ENCODE results near the gene RAN. TPM values are rescaled to one million over a fixed set of nuclear protein-coding genes. Genes with fewer than 3 reads are reported as not detected.

RAN gene
- total and polyA plus RNA-seq, 9 of the 15 experiments (the other 6 are each of a cell fraction or from before 2014, with no cell fraction given): 1,687 to 3,820 (median 2,300) TPM

DNA sequence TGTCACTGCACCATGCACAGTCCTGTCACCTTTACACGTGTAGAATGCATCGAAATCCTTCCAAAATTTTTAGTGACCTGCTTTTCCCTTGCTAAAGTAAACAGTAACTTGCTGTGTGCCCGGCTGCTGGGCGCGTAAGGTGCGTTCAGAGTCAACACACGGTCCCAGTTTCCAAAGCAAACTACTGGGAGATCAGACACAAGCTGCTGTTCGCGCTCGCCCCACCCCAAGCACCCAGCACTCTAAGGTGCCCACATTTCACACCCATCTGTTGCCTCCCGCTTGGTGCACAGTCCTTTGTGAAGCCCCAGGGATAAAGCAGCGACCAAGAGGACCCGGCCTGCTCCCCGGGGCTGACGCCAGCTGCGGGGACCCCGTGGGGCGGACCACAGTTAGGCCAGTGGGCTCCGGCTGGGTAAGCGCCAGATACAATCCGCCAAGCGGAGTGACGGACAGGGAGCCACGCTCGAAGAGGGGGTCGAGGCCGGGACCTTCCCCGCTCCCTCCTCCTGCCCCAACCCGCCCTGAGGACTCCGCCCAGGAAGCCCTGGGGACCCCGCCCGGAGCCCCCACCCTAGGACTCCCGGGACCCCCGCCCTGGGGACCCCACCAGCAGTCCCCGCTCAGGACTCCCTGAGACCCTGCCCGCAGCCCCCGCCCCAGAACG is 33.4 kb upstream of the RAN start (continued):
- TF ChIP-seq ZNF280A (IDR thresholded peaks at IDR 0.05; ENCODE audit: low read depth, partially characterized antibody) (no peak), RFX7 (CRISPR knock-in tag; IDR thresholded peaks at IDR 0.05) (no peak), FOSL1 (tag; conservative IDR thresholded peaks at IDR 0.05) (no peak), CHAMP1 (IDR thresholded peaks at IDR 0.05) (no peak), RCOR1 (IDR thresholded peaks at IDR 0.05; ENCODE audit: borderline replicate concordance in 1 of 2, low read depth in 2 of 2, low read length in 2 of 2) (no peak), HNRNPL (IDR thresholded peaks at IDR 0.05; ENCODE audit: low read depth, low read length) (no peak), CREM (IDR thresholded peaks at IDR 0.05; ENCODE audit: low read depth) (no peak), BCOR (IDR thresholded peaks at IDR 0.05) (no peak), ILK (tag; IDR thresholded peaks at IDR 0.05; ENCODE audit: borderline replicate concordance, low read depth) (no peak), DIDO1 (tag; IDR thresholded peaks at IDR 0.05; ENCODE audit: low read depth) (no peak), ZBTB7A (IDR thresholded peaks at IDR 0.05; ENCODE audit: borderline replicate concordance, control insufficient read depth, low read depth, low read length) (peak; percentile 51; the same call in 1 of the 2 replicates)
- TF ChIP-seq, protein P1, sequence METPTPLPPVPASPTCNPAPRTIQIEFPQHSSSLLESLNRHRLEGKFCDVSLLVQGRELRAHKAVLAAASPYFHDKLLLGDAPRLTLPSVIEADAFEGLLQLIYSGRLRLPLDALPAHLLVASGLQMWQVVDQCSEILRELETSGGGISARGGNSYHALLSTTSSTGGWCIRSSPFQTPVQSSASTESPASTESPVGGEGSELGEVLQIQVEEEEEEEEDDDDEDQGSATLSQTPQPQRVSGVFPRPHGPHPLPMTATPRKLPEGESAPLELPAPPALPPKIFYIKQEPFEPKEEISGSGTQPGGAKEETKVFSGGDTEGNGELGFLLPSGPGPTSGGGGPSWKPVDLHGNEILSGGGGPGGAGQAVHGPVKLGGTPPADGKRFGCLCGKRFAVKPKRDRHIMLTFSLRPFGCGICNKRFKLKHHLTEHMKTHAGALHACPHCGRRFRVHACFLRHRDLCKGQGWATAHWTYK (CRISPR knock-in tag; IDR thresholded peaks at IDR 0.05): no peak
- TF ChIP-seq, protein P2, sequence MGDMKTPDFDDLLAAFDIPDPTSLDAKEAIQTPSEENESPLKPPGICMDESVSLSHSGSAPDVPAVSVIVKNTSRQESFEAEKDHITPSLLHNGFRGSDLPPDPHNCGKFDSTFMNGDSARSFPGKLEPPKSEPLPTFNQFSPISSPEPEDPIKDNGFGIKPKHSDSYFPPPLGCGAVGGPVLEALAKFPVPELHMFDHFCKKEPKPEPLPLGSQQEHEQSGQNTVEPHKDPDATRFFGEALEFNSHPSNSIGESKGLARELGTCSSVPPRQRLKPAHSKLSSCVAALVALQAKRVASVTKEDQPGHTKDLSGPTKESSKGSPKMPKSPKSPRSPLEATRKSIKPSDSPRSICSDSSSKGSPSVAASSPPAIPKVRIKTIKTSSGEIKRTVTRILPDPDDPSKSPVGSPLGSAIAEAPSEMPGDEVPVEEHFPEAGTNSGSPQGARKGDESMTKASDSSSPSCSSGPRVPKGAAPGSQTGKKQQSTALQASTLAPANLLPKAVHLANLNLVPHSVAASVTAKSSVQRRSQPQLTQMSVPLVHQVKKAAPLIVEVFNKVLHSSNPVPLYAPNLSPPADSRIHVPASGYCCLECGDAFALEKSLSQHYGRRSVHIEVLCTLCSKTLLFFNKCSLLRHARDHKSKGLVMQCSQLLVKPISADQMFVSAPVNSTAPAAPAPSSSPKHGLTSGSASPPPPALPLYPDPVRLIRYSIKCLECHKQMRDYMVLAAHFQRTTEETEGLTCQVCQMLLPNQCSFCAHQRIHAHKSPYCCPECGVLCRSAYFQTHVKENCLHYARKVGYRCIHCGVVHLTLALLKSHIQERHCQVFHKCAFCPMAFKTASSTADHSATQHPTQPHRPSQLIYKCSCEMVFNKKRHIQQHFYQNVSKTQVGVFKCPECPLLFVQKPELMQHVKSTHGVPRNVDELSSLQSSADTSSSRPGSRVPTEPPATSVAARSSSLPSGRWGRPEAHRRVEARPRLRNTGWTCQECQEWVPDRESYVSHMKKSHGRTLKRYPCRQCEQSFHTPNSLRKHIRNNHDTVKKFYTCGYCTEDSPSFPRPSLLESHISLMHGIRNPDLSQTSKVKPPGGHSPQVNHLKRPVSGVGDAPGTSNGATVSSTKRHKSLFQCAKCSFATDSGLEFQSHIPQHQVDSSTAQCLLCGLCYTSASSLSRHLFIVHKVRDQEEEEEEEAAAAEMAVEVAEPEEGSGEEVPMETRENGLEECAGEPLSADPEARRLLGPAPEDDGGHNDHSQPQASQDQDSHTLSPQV (IDR thresholded peaks at IDR 0.05): no peak
- TF ChIP-seq, protein P3, sequence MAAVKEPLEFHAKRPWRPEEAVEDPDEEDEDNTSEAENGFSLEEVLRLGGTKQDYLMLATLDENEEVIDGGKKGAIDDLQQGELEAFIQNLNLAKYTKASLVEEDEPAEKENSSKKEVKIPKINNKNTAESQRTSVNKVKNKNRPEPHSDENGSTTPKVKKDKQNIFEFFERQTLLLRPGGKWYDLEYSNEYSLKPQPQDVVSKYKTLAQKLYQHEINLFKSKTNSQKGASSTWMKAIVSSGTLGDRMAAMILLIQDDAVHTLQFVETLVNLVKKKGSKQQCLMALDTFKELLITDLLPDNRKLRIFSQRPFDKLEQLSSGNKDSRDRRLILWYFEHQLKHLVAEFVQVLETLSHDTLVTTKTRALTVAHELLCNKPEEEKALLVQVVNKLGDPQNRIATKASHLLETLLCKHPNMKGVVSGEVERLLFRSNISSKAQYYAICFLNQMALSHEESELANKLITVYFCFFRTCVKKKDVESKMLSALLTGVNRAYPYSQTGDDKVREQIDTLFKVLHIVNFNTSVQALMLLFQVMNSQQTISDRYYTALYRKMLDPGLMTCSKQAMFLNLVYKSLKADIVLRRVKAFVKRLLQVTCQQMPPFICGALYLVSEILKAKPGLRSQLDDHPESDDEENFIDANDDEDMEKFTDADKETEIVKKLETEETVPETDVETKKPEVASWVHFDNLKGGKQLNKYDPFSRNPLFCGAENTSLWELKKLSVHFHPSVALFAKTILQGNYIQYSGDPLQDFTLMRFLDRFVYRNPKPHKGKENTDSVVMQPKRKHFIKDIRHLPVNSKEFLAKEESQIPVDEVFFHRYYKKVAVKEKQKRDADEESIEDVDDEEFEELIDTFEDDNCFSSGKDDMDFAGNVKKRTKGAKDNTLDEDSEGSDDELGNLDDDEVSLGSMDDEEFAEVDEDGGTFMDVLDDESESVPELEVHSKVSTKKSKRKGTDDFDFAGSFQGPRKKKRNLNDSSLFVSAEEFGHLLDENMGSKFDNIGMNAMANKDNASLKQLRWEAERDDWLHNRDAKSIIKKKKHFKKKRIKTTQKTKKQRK (IDR thresholded peaks at IDR 0.05; ENCODE audit: borderline replicate concordance, low read depth, low read length): no peak

All from K562 (cell line).